Esophagus muscularis mucosa (tissue), 4 donors: Measurements from ENCODE around the gene SLC7A1.

ENCODE experiments used
- EP300 ChIP-seq: sonication (generic); formaldehyde crosslinking; IDR thresholded peaks from one replicate; pipeline ENCODE4 v1.6.1; 2017; ENCODE audit warnings: antibody characterized with exemption
- POLR2A ChIP-seq: fragments of 450-650 bp; IDR thresholded peaks from one replicate; pipeline ENCODE4 v1.6.1; 2017; ENCODE audit warnings: antibody characterized with exemption, moderate library complexity, mild to moderate bottlenecking, low read depth
- TF ChIP-seq, protein P1 (sequence below), 3 experiments: fragments of 200-600 bp in 2 of 3; fragments of 450-650 bp in 1 of 3; sonication (generic) in 2 of 3; IDR thresholded peaks; one replicate each; pipeline ENCODE4 v1.5.1; 2017 to 2019; ENCODE audit warnings: antibody characterized with exemption in 3 of 3, mild to moderate bottlenecking in 2 of 3, moderate library complexity in 1 of 3

DNA sequence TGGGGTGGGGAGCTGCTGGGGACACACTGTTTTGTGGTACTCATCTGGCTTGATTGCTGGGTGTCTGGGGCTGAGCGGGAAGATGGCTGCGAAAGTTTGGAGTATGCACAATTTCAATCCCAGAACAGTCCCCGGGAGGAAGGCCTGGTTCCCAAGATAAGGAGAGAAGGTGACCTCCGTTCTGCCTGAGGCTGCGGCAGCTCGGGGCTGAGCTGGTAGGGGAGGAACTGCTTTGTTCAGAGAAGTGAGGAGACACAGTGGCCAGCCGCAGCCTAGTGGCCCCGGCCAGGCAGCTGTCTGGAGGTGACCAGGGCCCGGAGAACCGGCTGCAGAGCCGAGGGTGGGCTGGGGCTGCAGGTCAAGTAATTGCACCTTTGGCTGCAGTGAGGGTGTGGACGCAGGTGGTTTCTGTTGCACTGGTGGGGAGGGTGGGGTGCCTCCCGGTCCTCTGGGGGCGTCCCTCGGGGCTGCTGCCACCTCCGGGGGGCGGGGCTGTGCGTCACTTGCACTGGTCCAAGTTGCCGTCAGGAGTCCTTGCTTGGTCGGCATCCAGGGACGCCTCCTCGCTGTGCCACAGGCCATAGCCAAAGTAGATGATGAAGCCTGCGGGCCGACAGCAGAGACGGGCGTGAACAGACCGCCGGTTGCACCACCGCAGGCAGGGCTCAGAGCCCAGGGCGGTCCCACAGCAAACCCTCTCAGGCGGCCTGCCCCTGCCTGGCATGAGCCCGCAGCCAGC, 81.3 kb downstream of the SLC7A1 start:
- TF ChIP-seq, protein P1, sequence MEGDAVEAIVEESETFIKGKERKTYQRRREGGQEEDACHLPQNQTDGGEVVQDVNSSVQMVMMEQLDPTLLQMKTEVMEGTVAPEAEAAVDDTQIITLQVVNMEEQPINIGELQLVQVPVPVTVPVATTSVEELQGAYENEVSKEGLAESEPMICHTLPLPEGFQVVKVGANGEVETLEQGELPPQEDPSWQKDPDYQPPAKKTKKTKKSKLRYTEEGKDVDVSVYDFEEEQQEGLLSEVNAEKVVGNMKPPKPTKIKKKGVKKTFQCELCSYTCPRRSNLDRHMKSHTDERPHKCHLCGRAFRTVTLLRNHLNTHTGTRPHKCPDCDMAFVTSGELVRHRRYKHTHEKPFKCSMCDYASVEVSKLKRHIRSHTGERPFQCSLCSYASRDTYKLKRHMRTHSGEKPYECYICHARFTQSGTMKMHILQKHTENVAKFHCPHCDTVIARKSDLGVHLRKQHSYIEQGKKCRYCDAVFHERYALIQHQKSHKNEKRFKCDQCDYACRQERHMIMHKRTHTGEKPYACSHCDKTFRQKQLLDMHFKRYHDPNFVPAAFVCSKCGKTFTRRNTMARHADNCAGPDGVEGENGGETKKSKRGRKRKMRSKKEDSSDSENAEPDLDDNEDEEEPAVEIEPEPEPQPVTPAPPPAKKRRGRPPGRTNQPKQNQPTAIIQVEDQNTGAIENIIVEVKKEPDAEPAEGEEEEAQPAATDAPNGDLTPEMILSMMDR (IDR thresholded peaks at IDR 0.05), result no peak
- no peak for TF ChIP-seq POLR2A
- TF ChIP-seq EP300, result no peak
